LoVo (cell line): ENCODE results near the gene ADAM11.
"Not testable (repeated sequence)": the region's sequence is repeated elsewhere in the genome, so short reads cannot be mapped to it uniquely, and the experiment has no call there.

Source experiments
- DNase-seq: peaks from one replicate; pipeline ENCODE4 v3.0.0-alpha.2; 2016; ENCODE audit warnings: low spot score

ADAM11 gene

DNA sequence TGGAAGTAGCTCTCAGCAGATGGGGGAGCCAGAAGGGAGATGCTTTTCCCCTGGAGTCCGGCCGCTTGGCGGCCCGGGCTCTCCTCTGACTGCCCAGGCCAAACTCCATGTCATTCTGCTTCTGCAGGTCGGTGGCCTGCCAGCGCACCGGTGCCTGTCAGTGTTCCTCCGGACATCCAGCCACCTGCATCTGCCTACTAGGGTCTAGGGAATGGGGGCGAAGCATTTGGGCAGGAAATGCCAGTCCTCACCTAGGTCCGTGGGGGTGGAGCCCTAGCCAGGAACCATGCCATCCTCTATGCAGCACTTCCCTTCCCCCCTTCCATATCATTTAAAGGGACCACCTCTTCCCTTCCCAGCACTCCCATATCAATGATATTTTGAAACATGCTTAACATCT lies 37.1 kb downstream of the ADAM11 start:
- DNase-seq: no peak

DNA sequence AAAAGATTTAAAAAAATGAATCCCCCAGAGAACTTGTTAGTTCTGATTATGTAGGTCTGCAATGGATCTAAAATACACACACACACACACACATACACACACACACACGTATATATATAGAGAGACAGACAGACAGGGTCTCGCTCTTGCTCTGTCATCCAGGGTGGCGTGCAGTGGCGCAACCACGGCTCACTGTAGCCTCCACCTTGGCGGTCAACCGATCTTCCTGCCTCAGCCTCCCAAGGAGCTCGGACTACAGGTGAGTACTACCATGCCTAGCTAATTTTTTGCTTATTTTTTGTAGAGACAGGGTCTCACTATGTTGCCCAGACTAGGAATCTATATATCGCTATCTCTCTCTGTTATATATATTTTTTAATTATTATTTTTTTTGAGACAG lies 37.9 kb downstream of the ADAM11 start:
- DNase-seq: no peak

DNA sequence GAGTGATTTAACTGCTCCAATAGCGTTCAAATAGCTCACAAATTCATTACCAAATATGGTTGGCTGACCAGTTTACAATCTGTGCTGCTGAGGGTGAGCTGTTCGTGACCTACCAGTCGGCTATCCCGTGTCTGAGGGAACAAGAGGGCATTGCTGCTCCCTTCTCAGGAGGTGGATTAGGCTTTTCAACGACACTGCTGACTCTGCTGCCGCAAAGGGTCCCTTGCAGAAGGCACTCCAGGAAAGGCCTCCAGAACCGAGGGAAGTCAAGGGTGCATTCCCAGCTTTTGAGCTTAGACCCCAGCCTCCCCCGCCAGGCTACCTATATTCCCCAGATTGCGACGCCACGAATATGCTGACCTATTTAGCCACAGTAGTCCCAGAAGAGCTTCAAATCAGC lies 39.0 kb downstream of the ADAM11 start:
- no peak for DNase-seq

DNA sequence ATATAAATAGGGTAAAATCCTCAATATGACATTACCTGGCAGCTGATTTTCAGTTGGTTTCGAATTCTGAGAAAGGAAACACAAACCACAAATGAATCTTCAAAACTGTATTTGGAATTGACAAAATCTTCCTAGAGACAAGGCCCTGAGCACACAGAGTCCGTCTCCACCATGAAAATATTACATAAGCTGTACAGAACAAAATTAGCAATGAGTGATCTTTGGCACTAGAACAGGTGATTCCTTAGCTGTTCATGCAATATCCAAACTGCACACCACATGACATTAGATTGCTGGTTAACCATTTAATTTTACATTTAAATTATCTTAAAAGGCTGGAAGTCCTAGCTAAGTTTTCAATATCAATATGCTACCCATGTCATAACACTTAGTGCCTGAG lies 39.6 kb downstream of the ADAM11 start:
- no peak for DNase-seq

DNA sequence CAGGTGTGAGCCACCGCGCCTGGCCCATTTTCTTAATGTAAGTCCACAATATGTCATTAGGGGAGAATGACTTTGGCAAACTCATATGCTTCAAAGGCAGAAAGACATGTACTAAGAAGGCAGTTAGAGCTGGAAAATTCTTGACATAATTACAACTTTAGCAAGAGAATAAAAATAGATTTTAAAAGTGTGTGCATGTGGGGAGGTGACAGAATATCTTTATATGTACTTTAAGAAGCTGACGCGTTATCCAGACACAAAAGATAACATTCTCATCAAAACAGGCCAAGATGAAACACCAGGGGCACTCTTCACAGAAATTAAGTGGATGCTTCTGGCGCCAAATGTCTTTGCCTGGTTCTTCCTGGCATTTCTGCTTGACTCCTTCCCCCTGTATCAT lies 43.1 kb downstream of the ADAM11 start:
- DNase-seq: no peak

DNA sequence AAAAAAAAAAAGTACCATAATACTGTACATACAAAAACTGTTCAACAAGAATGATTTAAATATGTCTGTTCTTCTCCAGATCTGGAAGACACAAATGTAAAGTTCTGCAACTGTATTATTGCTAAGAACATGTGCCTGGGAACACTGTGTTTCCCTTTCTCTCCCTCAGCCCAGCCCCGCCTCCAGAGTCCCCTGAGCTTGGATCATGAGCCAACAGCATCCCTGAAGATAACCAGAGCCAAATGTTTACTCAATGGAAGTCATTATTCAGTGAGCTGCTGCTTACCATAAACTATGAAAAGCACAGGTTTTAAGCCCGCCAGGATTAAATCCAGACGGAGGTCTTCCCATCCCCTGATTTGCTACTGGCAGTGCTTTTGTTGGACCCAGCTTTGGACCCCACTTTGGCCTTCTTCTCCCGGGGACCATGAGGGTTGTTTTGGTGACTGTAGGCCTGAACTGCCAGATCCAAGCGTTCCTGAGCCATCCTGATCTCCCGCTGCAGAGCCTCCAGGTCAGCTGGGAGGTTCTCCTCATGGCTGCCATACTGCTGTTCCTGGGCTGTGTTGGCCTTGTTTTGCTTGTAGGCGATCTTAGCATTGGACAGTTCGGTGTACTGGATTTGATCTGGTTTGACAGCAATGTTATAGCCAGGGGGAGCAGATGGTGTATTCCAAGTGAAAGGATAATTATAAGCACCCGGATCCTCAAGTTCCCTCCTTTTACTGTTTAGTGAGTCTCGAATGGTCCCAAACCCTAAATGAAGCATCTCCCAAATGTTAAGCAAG lies 45.7 kb downstream of the ADAM11 start:
- DNase-seq: no peak

DNA sequence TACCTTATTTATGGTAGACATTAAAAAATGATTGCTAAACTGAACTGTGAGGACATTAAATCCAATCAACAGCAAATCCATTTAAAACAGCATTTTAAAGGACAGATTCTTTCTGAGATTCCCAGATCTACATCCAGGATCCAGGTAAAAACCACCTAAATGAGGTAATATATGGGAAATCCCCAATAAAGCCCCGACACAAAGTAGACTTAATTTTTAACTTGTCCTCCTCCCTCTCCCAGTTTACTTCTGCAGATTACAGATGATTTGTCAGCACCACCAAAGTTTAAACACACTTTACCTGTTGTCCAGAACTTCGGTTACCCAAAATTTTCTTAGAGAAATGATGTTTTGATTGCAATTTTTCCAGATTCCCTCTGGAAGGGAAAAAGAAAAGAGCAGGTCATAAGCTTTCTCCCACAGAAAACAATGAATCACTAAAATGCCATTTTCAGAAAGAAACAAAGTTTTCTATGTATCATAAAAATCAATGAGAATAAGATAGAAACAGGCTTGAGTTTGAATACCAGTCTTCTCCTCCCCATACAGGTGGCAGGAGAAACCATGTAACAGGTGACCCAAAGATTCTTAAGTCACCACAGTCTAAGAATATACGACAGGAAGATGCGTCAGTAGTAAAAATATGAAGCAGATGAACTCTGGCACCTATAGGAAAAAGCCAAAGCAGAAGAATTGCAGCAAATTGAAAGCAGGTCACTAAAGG lies 48.5 kb downstream of the ADAM11 start:
- DNase-seq: no peak

DNA sequence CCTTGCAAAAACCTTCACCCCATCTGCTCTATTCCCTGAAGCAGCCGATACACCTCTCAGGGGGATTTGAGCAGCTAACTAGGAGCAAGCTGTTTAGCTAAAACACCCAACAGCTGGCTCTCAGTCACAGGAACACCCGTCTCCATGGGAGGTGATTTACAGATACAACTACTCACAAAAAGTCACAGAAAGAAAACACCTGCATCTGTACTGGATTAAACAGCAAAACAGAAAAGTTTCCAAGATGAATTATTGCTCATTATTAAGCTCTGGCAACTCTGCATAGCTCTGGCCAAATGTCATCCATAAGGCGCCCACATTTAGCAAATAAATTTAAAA lies 49.0 kb downstream of the ADAM11 start:
- DNase-seq: no peak

DNA sequence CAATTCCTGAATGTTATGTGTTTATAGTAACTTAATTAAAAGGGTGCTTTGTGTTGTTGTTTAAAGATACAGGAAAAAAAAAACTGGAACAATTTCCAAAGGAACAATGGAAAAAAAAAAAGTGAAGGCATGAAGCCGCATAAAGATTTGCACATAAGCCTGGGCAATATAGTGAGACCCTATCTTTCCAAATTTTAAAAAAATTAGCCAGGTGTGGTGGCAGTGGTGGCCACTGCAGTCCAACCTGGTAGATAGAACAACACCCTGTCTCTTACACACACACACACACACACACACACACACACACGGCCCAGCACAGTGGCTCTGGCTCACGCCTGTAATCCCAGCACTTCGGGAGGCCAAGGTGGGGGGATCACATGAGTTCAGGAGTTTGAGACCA lies 49.4 kb downstream of the ADAM11 start:
- no peak for DNase-seq

DNA sequence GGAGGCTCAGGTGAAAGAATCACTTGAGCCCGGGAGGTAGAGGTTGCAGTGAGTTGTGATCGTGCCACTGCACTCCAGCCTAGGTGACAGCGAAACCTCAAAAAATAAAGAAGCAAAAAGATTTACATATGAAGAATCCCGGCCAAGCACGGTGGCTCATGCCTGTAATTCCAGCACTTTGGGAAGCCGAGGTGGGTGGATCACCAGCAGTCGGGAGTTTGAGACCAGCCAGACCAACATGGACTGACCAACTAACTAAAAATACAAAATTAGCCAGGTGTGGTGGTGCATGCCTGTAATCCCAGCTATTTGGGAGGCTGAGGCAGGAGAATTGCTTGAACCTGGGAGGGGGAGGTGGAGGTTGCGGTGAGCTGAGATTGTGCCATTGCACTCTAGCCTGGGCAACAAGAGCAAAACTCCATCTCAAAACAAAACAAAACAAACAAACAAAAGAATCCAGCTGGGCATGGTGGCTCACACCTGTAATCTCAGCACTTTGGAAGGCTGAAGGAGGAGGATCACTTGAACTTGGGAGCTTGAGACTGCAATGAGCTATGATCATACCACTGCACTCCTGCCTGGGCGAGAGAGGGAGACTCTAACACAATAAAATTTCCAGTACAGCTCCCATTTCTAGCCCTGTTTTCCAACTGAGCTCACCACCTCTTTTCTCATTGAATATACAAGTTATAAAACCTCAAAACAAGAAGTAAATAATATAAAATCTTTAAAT lies 50.0 kb downstream of the ADAM11 start:
- not testable (repeated sequence) for DNase-seq

DNA sequence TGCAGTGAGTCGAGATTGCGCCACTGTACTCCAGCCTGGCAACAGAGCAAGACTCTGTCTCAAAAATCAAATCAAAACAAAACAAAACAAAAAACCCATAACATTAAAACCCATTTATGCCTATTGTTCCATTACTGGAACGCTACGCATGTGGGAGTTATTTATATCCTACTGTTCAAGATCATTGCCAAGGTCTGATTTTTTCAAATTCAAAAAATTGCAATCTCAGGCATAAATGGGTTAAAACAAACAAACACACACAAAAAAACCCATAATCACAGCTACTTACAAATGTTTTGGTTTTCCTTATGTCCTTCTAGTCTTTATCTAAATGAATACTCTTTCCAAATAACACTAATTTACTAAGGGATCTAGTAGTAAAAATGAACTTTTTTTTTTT lies 53.5 kb downstream of the ADAM11 start:
- DNase-seq: no peak

DNA sequence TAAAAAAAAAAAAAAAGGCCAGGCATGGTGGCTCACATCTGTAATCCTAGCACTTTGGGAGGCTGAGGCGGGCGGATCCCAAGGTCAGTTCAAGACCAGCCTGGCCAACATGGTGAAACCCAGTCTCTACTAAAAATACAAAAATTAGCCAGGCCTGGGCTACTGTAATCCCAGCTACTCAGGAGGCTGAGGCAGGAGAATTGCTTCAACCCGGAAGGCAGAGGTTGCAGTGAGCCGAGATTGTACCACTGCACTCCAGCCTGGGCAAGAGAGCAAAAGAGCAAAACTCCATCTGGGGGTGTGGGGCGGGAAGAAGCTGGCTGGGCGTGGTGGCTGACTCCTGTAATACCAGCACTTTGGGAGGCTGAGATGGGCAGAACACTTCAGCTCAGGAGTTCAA lies 59.7 kb downstream of the ADAM11 start:
- not testable (repeated sequence) for DNase-seq

DNA sequence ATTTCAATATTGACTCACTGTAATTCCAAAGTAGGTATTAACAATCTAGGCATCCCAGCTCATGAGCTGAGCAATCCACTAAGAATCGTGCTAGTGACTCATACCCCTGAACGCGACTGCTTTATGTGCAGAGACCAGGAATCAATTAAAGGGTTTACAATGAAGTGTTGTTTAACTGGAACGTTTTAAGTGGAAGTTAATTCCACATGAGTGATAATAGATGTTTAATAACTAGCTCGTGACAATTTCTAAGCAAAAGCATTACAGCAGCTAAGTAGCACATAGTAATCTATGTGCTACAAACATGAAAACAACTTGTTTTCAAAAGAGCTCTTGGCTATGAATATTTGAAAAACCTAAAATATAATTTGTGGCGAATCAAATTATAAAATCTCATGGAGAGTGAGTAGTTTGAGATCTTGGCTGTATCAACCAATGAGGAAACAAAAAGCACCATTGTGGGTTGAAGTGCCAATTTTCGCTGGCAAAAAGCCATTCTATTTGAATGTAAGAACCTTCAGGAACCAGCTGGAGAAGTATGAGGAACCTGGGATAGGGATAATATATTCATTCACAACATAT lies 61.9 kb downstream of the ADAM11 start:
- peak; percentile 70 for DNase-seq

DNA sequence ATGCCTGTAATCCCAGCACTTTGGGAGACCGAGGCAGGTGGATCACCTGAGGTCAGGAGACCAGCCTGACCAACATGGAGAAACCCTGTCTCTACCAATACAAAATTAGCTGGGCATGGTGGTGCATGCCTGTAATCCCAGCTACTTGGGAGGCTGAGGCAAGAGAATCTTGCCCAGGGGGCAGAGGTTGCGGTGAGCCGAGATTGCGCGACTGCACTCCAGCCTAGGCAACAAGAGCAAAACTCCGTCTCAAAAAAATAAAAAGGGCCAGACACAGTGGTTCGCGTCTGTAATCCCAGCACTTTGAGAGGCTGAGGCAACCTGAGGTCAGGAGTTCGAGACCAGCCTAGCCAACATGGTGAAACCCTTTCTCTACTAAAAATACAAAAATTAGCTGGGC lies 66.4 kb downstream of the ADAM11 start:
- not testable (repeated sequence) for DNase-seq

DNA sequence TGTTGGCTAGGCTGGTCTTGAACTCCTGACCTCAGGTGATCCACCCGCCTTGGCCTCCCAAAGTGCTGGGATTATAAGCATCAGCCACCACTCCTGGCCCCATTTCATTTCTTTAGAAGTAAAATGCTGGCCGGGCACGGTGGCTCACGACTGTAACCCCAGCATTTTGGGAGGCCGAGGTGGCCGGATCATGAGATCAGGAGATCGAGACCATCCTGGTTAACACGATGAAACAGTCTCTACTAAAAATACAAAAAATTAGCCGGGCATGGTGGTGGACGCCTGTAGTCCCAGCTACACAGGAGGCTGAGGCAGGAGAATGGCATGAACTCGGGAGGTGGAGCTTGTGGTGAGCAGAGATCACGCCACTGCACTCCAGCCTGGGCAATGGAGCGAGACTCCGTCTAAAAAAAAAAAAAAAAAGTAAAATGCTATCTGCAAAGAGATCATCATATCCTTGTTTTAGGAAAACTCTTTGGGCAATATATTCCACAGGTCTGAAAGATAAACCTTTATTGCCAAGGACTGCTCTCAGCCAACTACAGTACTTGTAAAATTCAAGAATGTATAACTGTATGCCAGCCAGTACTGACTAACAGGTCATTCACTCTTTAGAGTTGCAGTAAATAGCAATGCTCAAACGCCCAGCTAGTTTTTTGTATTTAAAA lies 67.5 kb downstream of the ADAM11 start:
- DNase-seq: no peak

DNA sequence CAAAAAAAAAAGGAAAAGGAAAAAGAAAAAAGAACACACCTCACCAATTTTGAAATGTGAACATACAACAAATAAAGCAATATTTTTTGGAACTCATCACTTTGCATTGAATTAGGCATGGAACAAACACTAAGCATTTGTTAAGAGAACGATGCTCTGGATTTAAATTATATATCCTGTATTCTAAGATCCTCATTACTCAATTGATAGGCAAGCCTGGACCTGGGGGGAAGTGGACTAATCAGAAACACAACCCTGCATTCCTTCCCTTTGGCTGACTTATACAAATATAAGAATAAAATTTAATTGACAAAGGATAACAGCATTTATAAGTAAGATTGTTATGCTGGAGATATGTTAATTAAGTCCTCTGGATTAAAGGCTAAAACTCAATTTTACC lies 69.1 kb downstream of the ADAM11 start:
- DNase-seq: no peak

DNA sequence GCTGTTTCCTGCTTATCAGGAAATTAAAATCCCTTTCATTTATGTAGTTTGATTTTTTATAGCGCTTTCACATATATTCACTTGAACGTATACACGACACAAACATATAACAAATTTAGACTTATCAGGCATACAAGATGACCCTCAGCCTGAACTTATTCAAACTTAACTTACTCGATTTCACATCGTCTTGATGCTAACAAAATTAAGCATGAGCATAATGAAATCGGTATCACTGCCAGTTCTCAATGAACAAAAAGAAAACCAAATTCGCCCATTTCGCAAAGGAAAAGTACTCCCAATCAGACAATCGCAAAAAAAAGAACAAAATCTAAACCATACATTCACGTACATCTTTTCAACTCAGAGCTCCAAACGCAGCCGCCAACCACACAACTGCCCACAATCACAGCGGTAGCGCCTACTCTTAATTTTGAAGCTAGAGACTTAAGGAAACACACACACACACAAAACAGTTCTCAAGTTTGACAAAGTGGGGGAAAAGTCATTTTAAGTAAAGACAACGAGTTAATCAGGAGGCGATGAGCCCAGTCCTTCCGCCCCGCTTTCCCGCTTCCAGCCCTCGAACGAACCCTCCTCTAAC lies 70.2 kb downstream of the ADAM11 start:
- no peak for DNase-seq

DNA sequence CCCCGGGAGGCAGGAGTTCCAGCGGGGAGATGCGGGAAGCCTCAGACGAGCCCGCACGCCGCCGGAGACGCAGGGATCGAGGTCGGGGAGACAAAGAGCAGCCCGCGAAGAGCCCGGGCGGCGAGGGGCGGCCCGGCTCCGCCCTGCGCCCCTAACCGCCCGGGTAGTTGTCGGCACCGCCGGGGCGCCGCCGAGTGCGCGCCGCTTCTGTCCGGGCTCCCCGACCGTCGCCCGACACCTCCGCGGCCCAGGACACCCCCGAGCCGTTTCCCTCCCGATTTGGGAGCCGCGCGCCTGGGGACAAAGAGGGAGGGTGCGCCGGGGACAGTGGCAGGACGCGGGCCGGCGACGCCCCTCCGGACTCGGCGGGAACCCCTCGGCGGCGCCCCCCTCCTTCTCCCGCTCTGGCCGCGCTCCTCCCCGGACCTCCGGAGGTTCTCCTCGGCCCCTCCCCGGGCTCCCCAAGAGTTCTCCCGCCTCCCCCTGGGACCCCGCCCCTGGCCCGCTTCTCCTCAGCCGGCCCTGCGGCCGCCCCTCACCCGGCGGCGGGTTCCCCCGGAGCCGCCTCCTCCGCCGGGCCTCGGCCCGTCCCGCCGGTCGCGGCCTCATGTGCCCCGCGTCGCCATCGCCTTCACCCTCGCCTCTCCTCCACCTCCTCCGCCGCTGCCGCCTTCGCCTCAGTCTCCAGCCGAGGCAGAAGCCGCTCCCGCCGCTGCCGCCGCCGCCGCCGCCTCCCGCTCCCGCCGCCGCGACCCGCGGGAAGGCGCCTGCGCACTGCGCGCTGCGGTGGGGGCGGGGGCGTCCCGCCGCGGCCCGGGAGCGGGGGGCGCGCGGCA lies 71.0 kb downstream of the ADAM11 start, which contains the start of gene GJC1:
GJC1 (minus strand) TSS at position 765 of the 836 bp plus-strand sequence. CDS start 24,470 bp downstream, outside the sequence.
- DNase-seq: no peak

DNA sequence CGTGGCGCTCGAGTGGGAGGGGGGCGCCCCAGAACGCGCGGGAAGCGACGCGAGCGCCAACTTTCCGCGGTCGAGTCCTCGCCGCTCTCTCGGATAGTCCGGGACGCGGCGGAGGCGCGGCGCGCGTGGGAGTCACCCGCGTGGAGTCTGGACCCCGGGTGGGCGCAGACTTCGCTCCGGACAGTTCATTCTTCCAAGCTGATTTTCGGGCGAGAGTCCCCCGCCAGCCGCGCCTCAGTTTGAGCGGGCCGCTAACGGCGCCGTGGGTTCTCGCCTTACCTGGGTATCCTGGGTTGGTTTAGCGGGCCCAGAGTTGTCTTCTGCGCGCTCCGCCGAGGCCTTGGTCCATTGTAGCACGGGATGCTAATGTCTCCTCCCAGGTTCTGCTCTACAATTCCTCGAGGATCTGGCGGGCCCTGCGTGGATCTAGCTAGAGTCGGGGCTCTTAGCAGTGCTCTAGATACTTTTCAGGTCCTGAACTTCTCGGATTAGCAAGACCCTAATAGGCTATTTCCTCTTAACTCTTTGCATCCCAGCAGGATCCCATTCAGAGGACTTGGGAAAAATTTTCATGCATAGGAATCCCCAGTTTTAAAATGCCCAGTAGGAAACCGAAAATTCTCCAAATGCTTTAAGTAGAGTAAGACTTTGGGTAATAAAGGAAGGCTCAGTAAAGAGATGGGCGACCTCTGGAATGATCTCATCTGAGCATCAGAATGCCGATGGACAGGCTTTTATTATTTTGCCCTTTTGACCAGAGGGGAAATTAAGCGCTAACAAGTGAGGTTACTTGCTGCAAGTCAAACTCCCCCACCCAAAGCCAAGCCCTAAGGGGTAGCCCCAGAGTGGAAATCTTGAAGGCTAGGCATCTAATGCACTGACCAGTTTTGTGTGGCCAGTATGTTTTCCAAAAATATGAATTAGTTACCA lies 71.8 kb downstream of the ADAM11 start:
- DNase-seq: no peak

DNA sequence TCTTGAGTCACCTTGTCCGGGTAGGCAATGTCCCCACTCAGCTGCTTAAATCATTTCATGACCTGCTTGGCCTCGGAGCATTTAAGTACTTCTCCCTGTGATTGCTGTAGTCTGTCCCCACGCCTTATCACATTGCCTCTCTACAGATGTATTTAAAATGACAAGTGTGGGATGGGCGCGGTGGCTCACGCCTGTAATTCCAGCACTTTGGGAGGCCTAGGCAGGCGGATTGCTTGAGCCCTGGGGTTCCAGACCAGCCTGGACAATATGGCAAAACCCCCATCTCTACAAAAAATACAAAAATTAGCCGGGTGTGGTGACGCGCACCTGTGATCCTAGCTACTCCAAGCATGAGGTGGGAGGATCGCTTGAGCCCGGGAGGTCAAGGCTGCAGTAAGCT lies 72.6 kb downstream of the ADAM11 start:
- DNase-seq: no peak
